Measurements from ENCODE around the gene DDIT4.
"Not testable (repeated sequence)": the region's sequence is repeated elsewhere in the genome, so short reads cannot be mapped to it uniquely, and the experiment has no call there.

Gene DDIT4

GRCh38 chr10:72296829-72297280 lies 23.1 kb downstream of the DDIT4 start:
- FAIRE-seq = not testable (repeated sequence)

GRCh38 chr10:72297281-72297804 lies 23.6 kb downstream of the DDIT4 start:
- no peak for FAIRE-seq

- FAIRE-seq = no peak
These were observed 24.3 kb downstream of the DDIT4 start for GRCh38 chr10:72297805-72298591.

GRCh38 chr10:72298592-72299519 lies 25.1 kb downstream of the DDIT4 start:
- FAIRE-seq = no peak

- no peak for FAIRE-seq
These were observed 29.9 kb downstream of the DDIT4 start for GRCh38 chr10:72303424-72304128.

GRCh38 chr10:72306215-72306760 lies 32.6 kb downstream of the DDIT4 start:
- FAIRE-seq = no peak

- not testable (repeated sequence) for FAIRE-seq
These were observed 34.0 kb downstream of the DDIT4 start for GRCh38 chr10:72307711-72308110.

- no peak for FAIRE-seq
These were observed 34.7 kb downstream of the DDIT4 start for GRCh38 chr10:72308320-72308987.

- FAIRE-seq = no peak
These were observed 35.8 kb downstream of the DDIT4 start for GRCh38 chr10:72309290-72310240.

GRCh38 chr10:72310241-72310633 lies 36.5 kb downstream of the DDIT4 start:
- no peak for FAIRE-seq

GRCh38 chr10:72310636-72311035 lies 36.9 kb downstream of the DDIT4 start:
- no peak for FAIRE-seq

- no peak for FAIRE-seq
These were observed 37.9 kb downstream of the DDIT4 start for GRCh38 chr10:72311667-72312066.

GRCh38 chr10:72312865-72313391 lies 39.2 kb downstream of the DDIT4 start:
- no peak for FAIRE-seq

GRCh38 chr10:72314263-72314662 lies 40.5 kb downstream of the DDIT4 start:
- no peak for FAIRE-seq

GRCh38 chr10:72315054-72315453 lies 41.3 kb downstream of the DDIT4 start:
- FAIRE-seq = no peak

GRCh38 chr10:72315611-72316385 lies 42.1 kb downstream of the DDIT4 start:
- FAIRE-seq = no peak

- no peak for FAIRE-seq
These were observed 42.6 kb downstream of the DDIT4 start for GRCh38 chr10:72316386-72316700.

GRCh38 chr10:72316748-72317435 lies 43.2 kb downstream of the DDIT4 start:
- no peak for FAIRE-seq
